GM23338 (cell line): ENCODE data around the gene PALLD. TPM values are rescaled to one million over a fixed set of nuclear protein-coding genes. Genes with fewer than 3 reads are reported as not detected.

Experiments
- ATAC-seq: fragments of 200-7000 bp; cut with Tn5 transposase; 3 replicates; pipeline ENCODE4 v1.9.1; 2020
- DNase-seq: peaks from one replicate; pipeline ENCODE4 v3.0.0-alpha.2; 2015; ENCODE audit warnings: low spot score
- H2AFZ ChIP-seq: fragments of 200-600 bp; sonication (generic); 2 replicates; pipeline ENCODE4 v1.8.0; 2016; ENCODE audit warnings: antibody characterized with exemption, mild to moderate bottlenecking, moderate library complexity
- H3F3A ChIP-seq: fragments of 200-600 bp; sonication (generic); replicated peaks from 2 replicates; pipeline ENCODE4 v1.8.0; 2017; ENCODE audit warnings: antibody characterized with exemption, mixed run types, low read depth
- H3K27ac ChIP-seq: fragments of 200-600 bp; sonication (generic); 2 replicates; pipeline ENCODE4 v1.6.1; 2016; ENCODE audit warnings: low read depth
- H3K27me3 ChIP-seq: fragments of 200-600 bp; sonication (generic); 2 replicates; pipeline ENCODE4 v1.8.0; 2016; ENCODE audit warnings: mild to moderate bottlenecking, mixed run types, moderate library complexity; ENCODE audit not compliant: insufficient read depth
- H3K36me3 ChIP-seq: fragments of 200-600 bp; sonication (generic); 2 replicates; pipeline ENCODE4 v1.8.0; 2016; ENCODE audit warnings: mild to moderate bottlenecking; ENCODE audit not compliant: insufficient read depth
- H3K4me1 ChIP-seq: fragments of 200-600 bp; sonication (generic); 2 replicates; pipeline ENCODE4 v1.8.0; 2016; ENCODE audit warnings: mild to moderate bottlenecking, moderate library complexity; ENCODE audit not compliant: insufficient read depth
- H3K4me2 ChIP-seq: fragments of 200-600 bp; sonication (generic); 2 replicates; pipeline ENCODE4 v1.7.1; 2017; ENCODE audit warnings: mixed run types
- H3K4me3 ChIP-seq: fragments of 200-600 bp; sonication (generic); 2 replicates; pipeline ENCODE4 v1.6.1; 2016; ENCODE audit warnings: mixed run types
- H3K79me2 ChIP-seq: fragments of 200-600 bp; sonication (generic); replicated peaks from 2 replicates; pipeline ENCODE4 v1.8.0; 2017; ENCODE audit warnings: mild to moderate bottlenecking; ENCODE audit not compliant: insufficient read depth
- H3K9me2 ChIP-seq: fragments of 200-600 bp; sonication (generic); 2 replicates; pipeline ENCODE4 v1.8.0; 2017; ENCODE audit not compliant: insufficient read depth
- H4K20me1 ChIP-seq: fragments of 200-600 bp; sonication (generic); replicated peaks from 2 replicates; pipeline ENCODE4 v1.8.0; 2017; ENCODE audit warnings: mild to moderate bottlenecking; ENCODE audit not compliant: insufficient read depth
- H3K27ac Mint-ChIP-seq: 2 replicates; pipeline ENCODE4 v1.8.0; 2020; ENCODE audit warnings: inconsistent platforms, mild to moderate bottlenecking, moderate library complexity, mixed read lengths
- H3K27me3 Mint-ChIP-seq: 3 replicates; pipeline ENCODE4 v1.8.0; 2022; ENCODE audit warnings: low read depth, mild to moderate bottlenecking, moderate library complexity, mixed read lengths, inconsistent platforms; ENCODE audit not compliant: insufficient read depth, poor library complexity
- H3K36me3 Mint-ChIP-seq: 3 replicates; pipeline ENCODE4 v1.8.0; 2021; ENCODE audit warnings: low read depth, mild to moderate bottlenecking, inconsistent platforms, moderate library complexity, mixed read lengths
- H3K4me1 Mint-ChIP-seq: 3 replicates; pipeline ENCODE4 v1.8.0; 2020; ENCODE audit warnings: mild to moderate bottlenecking, inconsistent platforms, mixed read lengths
- H3K4me3 Mint-ChIP-seq: 3 replicates; pipeline ENCODE4 v1.8.0; 2021; ENCODE audit warnings: moderate library complexity, mild to moderate bottlenecking, inconsistent platforms, mixed read lengths
- H3K9me3 Mint-ChIP-seq: 3 replicates; pipeline ENCODE4 v1.8.0; 2020; ENCODE audit warnings: moderate library complexity, mild to moderate bottlenecking, inconsistent platforms, mixed read lengths
- CREB1 ChIP-seq: fragments of 250-450 bp; sonication (Bioruptor Pico); IDR thresholded peaks from 2 replicates; pipeline ENCODE4 v1.5.0; 2020; ENCODE audit warnings: low read depth, mild to moderate bottlenecking, moderate library complexity
- EZH2 ChIP-seq: fragments of 200-600 bp; sonication (generic); IDR thresholded peaks from one replicate; pipeline ENCODE4 v1.8.0; 2017; ENCODE audit warnings: antibody characterized with exemption, mild to moderate bottlenecking, low read depth; ENCODE audit not compliant: unreplicated experiment
- EZH2phosphoT487 ChIP-seq: fragments of 200-600 bp; sonication (generic); IDR thresholded peaks from one replicate; pipeline ENCODE4 v1.8.1; 2018; ENCODE audit warnings: antibody characterized with exemption; ENCODE audit not compliant: unreplicated experiment
- JUNB ChIP-seq: IDR thresholded peaks from one replicate; pipeline ENCODE4 v1.6.1; 2016; ENCODE audit warnings: antibody characterized with exemption; ENCODE audit not compliant: unreplicated experiment
- NANOG ChIP-seq: IDR thresholded peaks from 2 replicates; pipeline ENCODE4 v1.6.1; 2016; ENCODE audit warnings: antibody characterized with exemption, borderline replicate concordance
- POLR2AphosphoS5 ChIP-seq: IDR thresholded peaks from 2 replicates; pipeline ENCODE4 v1.6.1; 2016; ENCODE audit warnings: antibody characterized with exemption, low read depth
- STAT1 ChIP-seq: IDR thresholded peaks from one replicate; pipeline ENCODE4 v1.6.1; 2016; ENCODE audit warnings: antibody characterized with exemption; ENCODE audit not compliant: unreplicated experiment
- ZNF114 ChIP-seq: fragments of 250-450 bp; sonication (Bioruptor Pico); IDR thresholded peaks from 2 replicates; pipeline ENCODE4 v1.5.0; 2020; ENCODE audit warnings: mild to moderate bottlenecking, moderate library complexity
- ZNF331 ChIP-seq: fragments of 250-450 bp; sonication (Bioruptor Pico); IDR thresholded peaks from 2 replicates; pipeline ENCODE4 v1.5.0; 2020; ENCODE audit warnings: low read depth, mild to moderate bottlenecking, moderate library complexity
- polyA plus RNA-seq: library from polyadenylated mRNA; unstranded; fragments of >200 nt; fragmentation: Nextera tagmentation; extraction: Ambion mirVana; gene quantifications from 2 replicates; pipeline ENCODE4 v1.2.1, GENCODE V29; 2016
- total RNA-seq: library from RNA; depleted of rRNA; stranded (reverse); fragments of >200 nt; shearing (Covaris generic); gene quantifications from 2 replicates; pipeline ENCODE4 v1.2.3, GENCODE V29; 2014
- TF ChIP-seq, protein P1 (sequence below): IDR thresholded peaks from one replicate; pipeline ENCODE4 v1.6.1; 2018; ENCODE audit warnings: antibody characterized with exemption; ENCODE audit not compliant: unreplicated experiment
- TF ChIP-seq, protein P2 (sequence below): IDR thresholded peaks from 2 replicates; pipeline ENCODE4 v1.6.1; 2016; ENCODE audit warnings: antibody characterized with exemption
- TF ChIP-seq, protein P3 (sequence below): fragments of 250-450 bp; sonication (Bioruptor Pico); IDR thresholded peaks from 2 replicates; pipeline ENCODE4 v1.5.0; 2020; ENCODE audit warnings: mild to moderate bottlenecking, moderate library complexity
- TF ChIP-seq, protein P4 (sequence below), 2 experiments: fragments of 200-600 bp in 1 of 2; sonication (generic) in 1 of 2; conservative IDR thresholded peaks; 2 replicates each; pipeline versions ENCODE4 v1.5.1 to v1.6.1; 2016 to 2017; ENCODE audit warnings: antibody characterized with exemption in 2 of 2, low read depth in 2 of 2, mild to moderate bottlenecking in 2 of 2, moderate library complexity in 1 of 2

PALLD gene
- total and polyA plus RNA-seq, 2 experiments from 2014 or later = 13.1 to 30.2 TPM

DNA sequence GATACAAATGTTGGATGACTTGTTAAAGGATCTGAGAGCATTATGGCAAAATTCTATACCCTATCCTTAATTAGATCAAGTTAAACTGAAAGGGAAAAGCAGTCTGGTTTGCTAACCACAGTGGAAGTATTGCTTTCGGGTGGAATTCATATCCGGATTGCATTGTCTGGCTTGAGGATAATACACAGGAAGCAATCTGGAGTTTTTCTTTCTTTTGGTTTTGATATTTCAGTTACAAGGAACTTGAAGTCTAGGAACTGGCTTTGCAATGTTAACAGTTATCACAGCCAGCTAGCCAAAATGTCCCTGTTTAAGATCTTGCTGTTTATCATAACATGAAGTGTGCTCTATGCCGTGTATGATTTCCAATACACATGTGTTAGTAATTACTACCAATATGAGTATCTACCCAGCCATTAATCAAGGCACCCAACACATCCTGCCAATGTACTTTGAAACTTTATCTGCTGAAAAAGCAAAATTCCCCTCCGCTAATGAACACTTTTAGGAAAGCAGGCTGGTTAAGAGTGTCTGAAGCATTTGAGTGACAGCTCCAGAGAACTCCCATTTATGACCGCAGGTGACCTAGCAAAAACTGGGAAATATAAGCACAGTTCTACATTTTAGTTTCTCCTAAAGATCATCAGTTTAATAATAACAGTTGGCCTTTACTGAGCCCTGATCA, 146.4 kb downstream of the PALLD start:
- Histone ChIP-seq H2AFZ (no peak overlapping the region), H3K27ac (no peak overlapping the region), H3K4me2 (no peak overlapping the region), H3K27me3 (no peaks in the 10 kb centered on the region), H3K9me2 (no peaks in the 10 kb centered on the region), H4K20me1 (no peaks in the 10 kb centered on the region), H3K79me2 (no peaks in the 10 kb centered on the region), H3K36me3 (no peaks in the 10 kb centered on the region), H3K4me3 (no peak overlapping the region), H3F3A (no peaks in the 10 kb centered on the region), H3K4me1 (peaks cover 5% of the 10 kb centered on the region; the same call in 1 of the 2 replicates)
- Mint-ChIP-seq H3K4me1 (peaks cover 9% of the 10 kb centered on the region), H3K27ac (no peak overlapping the region), H3K9me3 (no peaks in the 10 kb centered on the region), H3K4me3 (no peak overlapping the region), H3K27me3 (peaks cover under 1% of the 10 kb centered on the region), H3K36me3 (no peaks in the 10 kb centered on the region)
- DNase-seq (no peak), ATAC-seq (no peak)
- no peak for TF ChIP-seq EZH2phosphoT487
- TF ChIP-seq STAT1 = no peak
- TF ChIP-seq, protein P1, sequence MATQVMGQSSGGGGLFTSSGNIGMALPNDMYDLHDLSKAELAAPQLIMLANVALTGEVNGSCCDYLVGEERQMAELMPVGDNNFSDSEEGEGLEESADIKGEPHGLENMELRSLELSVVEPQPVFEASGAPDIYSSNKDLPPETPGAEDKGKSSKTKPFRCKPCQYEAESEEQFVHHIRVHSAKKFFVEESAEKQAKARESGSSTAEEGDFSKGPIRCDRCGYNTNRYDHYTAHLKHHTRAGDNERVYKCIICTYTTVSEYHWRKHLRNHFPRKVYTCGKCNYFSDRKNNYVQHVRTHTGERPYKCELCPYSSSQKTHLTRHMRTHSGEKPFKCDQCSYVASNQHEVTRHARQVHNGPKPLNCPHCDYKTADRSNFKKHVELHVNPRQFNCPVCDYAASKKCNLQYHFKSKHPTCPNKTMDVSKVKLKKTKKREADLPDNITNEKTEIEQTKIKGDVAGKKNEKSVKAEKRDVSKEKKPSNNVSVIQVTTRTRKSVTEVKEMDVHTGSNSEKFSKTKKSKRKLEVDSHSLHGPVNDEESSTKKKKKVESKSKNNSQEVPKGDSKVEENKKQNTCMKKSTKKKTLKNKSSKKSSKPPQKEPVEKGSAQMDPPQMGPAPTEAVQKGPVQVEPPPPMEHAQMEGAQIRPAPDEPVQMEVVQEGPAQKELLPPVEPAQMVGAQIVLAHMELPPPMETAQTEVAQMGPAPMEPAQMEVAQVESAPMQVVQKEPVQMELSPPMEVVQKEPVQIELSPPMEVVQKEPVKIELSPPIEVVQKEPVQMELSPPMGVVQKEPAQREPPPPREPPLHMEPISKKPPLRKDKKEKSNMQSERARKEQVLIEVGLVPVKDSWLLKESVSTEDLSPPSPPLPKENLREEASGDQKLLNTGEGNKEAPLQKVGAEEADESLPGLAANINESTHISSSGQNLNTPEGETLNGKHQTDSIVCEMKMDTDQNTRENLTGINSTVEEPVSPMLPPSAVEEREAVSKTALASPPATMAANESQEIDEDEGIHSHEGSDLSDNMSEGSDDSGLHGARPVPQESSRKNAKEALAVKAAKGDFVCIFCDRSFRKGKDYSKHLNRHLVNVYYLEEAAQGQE = no peak
- TF ChIP-seq, protein P2, sequence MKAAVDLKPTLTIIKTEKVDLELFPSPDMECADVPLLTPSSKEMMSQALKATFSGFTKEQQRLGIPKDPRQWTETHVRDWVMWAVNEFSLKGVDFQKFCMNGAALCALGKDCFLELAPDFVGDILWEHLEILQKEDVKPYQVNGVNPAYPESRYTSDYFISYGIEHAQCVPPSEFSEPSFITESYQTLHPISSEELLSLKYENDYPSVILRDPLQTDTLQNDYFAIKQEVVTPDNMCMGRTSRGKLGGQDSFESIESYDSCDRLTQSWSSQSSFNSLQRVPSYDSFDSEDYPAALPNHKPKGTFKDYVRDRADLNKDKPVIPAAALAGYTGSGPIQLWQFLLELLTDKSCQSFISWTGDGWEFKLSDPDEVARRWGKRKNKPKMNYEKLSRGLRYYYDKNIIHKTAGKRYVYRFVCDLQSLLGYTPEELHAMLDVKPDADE = no peak
- TF ChIP-seq ZNF114 (CRISPR knock-in tag) = no peak
- no peak for TF ChIP-seq EZH2
- TF ChIP-seq, protein P3, sequence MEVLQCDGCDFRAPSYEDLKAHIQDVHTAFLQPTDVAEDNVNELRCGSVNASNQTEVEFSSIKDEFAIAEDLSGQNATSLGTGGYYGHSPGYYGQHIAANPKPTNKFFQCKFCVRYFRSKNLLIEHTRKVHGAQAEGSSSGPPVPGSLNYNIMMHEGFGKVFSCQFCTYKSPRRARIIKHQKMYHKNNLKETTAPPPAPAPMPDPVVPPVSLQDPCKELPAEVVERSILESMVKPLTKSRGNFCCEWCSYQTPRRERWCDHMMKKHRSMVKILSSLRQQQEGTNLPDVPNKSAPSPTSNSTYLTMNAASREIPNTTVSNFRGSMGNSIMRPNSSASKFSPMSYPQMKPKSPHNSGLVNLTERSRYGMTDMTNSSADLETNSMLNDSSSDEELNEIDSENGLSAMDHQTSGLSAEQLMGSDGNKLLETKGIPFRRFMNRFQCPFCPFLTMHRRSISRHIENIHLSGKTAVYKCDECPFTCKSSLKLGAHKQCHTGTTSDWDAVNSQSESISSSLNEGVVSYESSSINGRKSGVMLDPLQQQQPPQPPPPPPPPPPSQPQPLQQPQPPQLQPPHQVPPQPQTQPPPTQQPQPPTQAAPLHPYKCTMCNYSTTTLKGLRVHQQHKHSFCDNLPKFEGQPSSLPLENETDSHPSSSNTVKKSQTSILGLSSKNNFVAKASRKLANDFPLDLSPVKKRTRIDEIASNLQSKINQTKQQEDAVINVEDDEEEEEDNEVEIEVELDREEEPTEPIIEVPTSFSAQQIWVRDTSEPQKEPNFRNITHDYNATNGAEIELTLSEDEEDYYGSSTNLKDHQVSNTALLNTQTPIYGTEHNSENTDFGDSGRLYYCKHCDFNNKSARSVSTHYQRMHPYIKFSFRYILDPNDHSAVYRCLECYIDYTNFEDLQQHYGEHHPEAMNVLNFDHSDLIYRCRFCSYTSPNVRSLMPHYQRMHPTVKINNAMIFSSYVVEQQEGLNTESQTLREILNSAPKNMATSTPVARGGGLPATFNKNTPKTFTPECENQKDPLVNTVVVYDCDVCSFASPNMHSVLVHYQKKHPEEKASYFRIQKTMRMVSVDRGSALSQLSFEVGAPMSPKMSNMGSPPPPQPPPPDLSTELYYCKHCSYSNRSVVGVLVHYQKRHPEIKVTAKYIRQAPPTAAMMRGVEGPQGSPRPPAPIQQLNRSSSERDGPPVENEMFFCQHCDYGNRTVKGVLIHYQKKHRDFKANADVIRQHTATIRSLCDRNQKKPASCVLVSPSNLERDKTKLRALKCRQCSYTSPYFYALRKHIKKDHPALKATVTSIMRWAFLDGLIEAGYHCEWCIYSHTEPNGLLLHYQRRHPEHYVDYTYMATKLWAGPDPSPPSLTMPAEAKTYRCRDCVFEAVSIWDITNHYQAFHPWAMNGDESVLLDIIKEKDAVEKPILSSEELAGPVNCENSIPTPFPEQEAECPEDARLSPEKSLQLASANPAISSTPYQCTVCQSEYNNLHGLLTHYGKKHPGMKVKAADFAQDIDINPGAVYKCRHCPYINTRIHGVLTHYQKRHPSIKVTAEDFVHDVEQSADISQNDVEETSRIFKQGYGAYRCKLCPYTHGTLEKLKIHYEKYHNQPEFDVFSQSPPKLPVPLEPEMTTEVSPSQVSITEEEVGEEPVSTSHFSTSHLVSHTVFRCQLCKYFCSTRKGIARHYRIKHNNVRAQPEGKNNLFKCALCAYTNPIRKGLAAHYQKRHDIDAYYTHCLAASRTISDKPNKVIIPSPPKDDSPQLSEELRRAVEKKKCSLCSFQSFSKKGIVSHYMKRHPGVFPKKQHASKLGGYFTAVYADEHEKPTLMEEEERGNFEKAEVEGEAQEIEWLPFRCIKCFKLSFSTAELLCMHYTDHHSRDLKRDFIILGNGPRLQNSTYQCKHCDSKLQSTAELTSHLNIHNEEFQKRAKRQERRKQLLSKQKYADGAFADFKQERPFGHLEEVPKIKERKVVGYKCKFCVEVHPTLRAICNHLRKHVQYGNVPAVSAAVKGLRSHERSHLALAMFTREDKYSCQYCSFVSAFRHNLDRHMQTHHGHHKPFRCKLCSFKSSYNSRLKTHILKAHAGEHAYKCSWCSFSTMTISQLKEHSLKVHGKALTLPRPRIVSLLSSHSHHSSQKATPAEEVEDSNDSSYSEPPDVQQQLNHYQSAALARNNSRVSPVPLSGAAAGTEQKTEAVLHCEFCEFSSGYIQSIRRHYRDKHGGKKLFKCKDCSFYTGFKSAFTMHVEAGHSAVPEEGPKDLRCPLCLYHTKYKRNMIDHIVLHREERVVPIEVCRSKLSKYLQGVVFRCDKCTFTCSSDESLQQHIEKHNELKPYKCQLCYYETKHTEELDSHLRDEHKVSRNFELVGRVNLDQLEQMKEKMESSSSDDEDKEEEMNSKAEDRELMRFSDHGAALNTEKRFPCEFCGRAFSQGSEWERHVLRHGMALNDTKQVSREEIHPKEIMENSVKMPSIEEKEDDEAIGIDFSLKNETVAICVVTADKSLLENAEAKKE (CRISPR knock-in tag) = no peak
- no peak for TF ChIP-seq NANOG
- no peak for TF ChIP-seq JUNB
- TF ChIP-seq POLR2AphosphoS5 = no peak
- TF ChIP-seq, protein P4, sequence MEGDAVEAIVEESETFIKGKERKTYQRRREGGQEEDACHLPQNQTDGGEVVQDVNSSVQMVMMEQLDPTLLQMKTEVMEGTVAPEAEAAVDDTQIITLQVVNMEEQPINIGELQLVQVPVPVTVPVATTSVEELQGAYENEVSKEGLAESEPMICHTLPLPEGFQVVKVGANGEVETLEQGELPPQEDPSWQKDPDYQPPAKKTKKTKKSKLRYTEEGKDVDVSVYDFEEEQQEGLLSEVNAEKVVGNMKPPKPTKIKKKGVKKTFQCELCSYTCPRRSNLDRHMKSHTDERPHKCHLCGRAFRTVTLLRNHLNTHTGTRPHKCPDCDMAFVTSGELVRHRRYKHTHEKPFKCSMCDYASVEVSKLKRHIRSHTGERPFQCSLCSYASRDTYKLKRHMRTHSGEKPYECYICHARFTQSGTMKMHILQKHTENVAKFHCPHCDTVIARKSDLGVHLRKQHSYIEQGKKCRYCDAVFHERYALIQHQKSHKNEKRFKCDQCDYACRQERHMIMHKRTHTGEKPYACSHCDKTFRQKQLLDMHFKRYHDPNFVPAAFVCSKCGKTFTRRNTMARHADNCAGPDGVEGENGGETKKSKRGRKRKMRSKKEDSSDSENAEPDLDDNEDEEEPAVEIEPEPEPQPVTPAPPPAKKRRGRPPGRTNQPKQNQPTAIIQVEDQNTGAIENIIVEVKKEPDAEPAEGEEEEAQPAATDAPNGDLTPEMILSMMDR (conservative IDR thresholded peaks at IDR 0.05; ENCODE audit: low read depth in 2 of 2) = no peak
- no peak for TF ChIP-seq ZNF331 (CRISPR knock-in tag)
- no peak for TF ChIP-seq CREB1 (CRISPR knock-in tag)
